ENCODE measurements around the gene SESN1.

DNA sequence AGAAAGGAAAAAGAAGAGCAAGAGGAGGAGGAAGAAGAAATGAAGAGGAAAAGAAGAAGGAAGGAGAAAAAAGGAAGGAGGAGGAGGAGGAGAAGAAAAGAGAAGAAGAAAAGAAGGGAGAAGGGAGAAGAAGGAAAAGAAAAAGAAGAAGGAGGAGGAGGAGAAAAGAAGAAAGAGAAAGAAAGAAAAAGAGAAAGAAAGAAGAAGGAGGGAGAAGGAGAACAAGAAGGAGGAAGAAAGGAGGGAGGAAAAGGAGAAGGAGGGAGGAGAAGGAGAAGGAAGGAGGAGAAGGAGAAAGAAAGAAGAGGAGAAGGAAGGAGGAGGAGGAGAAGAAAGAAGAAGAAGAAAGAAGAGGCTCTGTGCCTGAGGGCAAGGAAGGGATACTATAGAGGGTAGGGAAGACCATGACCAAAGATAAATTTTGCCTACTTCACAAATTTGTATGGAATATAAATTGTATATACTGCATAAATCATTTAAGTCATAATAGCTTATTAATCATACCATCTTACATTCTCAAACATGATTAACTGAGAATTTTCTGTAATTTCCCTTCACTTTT, 55.7 kb downstream of the SESN1 start:
- TF ChIP-seq, protein P1, sequence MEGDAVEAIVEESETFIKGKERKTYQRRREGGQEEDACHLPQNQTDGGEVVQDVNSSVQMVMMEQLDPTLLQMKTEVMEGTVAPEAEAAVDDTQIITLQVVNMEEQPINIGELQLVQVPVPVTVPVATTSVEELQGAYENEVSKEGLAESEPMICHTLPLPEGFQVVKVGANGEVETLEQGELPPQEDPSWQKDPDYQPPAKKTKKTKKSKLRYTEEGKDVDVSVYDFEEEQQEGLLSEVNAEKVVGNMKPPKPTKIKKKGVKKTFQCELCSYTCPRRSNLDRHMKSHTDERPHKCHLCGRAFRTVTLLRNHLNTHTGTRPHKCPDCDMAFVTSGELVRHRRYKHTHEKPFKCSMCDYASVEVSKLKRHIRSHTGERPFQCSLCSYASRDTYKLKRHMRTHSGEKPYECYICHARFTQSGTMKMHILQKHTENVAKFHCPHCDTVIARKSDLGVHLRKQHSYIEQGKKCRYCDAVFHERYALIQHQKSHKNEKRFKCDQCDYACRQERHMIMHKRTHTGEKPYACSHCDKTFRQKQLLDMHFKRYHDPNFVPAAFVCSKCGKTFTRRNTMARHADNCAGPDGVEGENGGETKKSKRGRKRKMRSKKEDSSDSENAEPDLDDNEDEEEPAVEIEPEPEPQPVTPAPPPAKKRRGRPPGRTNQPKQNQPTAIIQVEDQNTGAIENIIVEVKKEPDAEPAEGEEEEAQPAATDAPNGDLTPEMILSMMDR (conservative IDR thresholded peaks at IDR 0.05; ENCODE audit: low read length), result no peak
- TF ChIP-seq EZH2phosphoT487 (IDR thresholded peaks at IDR 0.05; ENCODE audit: borderline replicate concordance, low read depth, low read length), result no peak

Measured in OCI-LY7 (cell line).